HCT116 (cell line): Measurements from ENCODE around the gene HYOU1. TPM values are rescaled to one million over a fixed set of nuclear protein-coding genes. Genes with fewer than 3 reads are reported as not detected.

ENCODE experiments used
- ATAC-seq: fragments of 200-7000 bp; cut with Tn5 transposase; 2 replicates; pipeline ENCODE4 v1.9.1; 2020; ENCODE audit warnings: mild to moderate bottlenecking, moderate library complexity
- BruUV-seq: library from RNA; stranded (reverse); fragments of 400-500 nt; replicated peaks from 2 replicates; lab custom pipeline; 2021; lab: Mats Ljungman, UMichigan
- CTCF ChIA-PET: fragments of 300-600 bp; sonication (Branson Sonifier 250); formaldehyde crosslinking; loops from one replicate; lab custom pipeline; 2021; ENCODE audit warnings: antibody characterized with exemption; lab: Charles Lee
- POLR2A ChIA-PET: fragments of 300-600, 350-600 bp; sonication (Branson Sonifier 250); formaldehyde crosslinking; loops from one replicate; lab custom pipeline; 2021; ENCODE audit warnings: antibody characterized with exemption; lab: Charles Lee
- RAD21 ChIA-PET, 2 experiments: fragments of 300-600 bp; sonication (Branson Sonifier 250); formaldehyde crosslinking; loops; one replicate each; lab custom pipeline; 2023; ENCODE audit warnings: low total read pairs in 2 of 2; ENCODE audit not compliant: uncharacterized antibody in 2 of 2, unreplicated experiment in 2 of 2, low non-redundant PET in 1 of 2; lab: Charles Lee
- DNase-seq: peaks from one replicate; pipeline ENCODE4 v3.0.0-alpha.2; 2010; ENCODE audit warnings: low read depth, low spot score
- H2AFZ ChIP-seq: fragments of 200-600 bp; shearing (Covaris generic), sonication (generic); 2 replicates; pipeline ENCODE4 v1.6.1; 2017; ENCODE audit warnings: low read depth, mixed run types, mixed read lengths, antibody characterized with exemption, low read length; ENCODE audit not compliant: poor library complexity, severe bottlenecking
- H3K27ac ChIP-seq: 2 replicates; pipeline ENCODE4 v1.5.1; 2012; ENCODE audit warnings: low read depth, low read length
- H3K27me3 ChIP-seq: fragments of 200-600 bp; sonication (generic); 2 replicates; pipeline ENCODE4 v1.6.1; 2016; ENCODE audit warnings: mixed run types, low read length, mixed read lengths; ENCODE audit not compliant: insufficient read depth
- H3K36me3 ChIP-seq, 2 experiments: fragments of 200-500 bp in 1 of 2; fragments of 200-600 bp in 1 of 2; sonication (Bioruptor generic) in 1 of 2; sonication (generic) in 1 of 2; 2 replicates each; pipeline versions ENCODE4 v1.5.1 to v1.6.1; 2014 to 2016; ENCODE audit warnings: low read length in 2 of 2, inconsistent platforms in 1 of 2, mixed read lengths in 1 of 2, mixed run types in 1 of 2; ENCODE audit not compliant: insufficient read depth in 2 of 2, control insufficient read depth in 1 of 2
- H3K4me1 ChIP-seq, 2 experiments: fragments of 200-600 bp in 1 of 2; sonication (generic) in 1 of 2; 2 replicates each; pipeline versions ENCODE4 v1.5.1 to v1.6.1; 2012 to 2017; ENCODE audit warnings: low read length in 2 of 2, inconsistent platforms in 1 of 2, mild to moderate bottlenecking in 1 of 2, mixed read lengths in 1 of 2, mixed run types in 1 of 2, moderate library complexity in 1 of 2; ENCODE audit not compliant: insufficient read depth in 2 of 2, control insufficient read depth in 1 of 2
- H3K4me2 ChIP-seq: fragments of 200-600 bp; sonication (generic); 2 replicates; pipeline ENCODE4 v1.6.1; 2017; ENCODE audit warnings: mixed run types, low read length, mixed read lengths
- H3K4me3 ChIP-seq, 2 experiments: fragments of 200-600 bp in 1 of 2; sonication (generic) in 1 of 2; replicated peaks in 1 of 2; 2 replicates each; pipeline ENCODE4 v1.5.1; 2011 to 2016; ENCODE audit warnings: low read length in 2 of 2, control low read depth in 1 of 2, low read depth in 1 of 2, mild to moderate bottlenecking in 1 of 2, mixed read lengths in 1 of 2, mixed run types in 1 of 2
- H3K79me2 ChIP-seq: fragments of 200-600 bp; sonication (generic); 2 replicates; pipeline ENCODE4 v1.6.1; 2017; ENCODE audit warnings: mild to moderate bottlenecking, mixed run types, low read length, moderate library complexity, mixed read lengths; ENCODE audit not compliant: insufficient read depth
- H3K9ac ChIP-seq: fragments of 200-600 bp; sonication (generic); 2 replicates; pipeline ENCODE4 v1.6.1; 2016; ENCODE audit warnings: low read length, mixed read lengths
- H3K9me2 ChIP-seq: fragments of 200-600 bp; sonication (generic), shearing (Covaris generic); 2 replicates; pipeline ENCODE4 v1.6.1; 2017; ENCODE audit warnings: mixed run types, mild to moderate bottlenecking, moderate library complexity; ENCODE audit not compliant: insufficient read depth
- H3K9me3 ChIP-seq, 2 experiments: fragments of 200-500 bp in 1 of 2; fragments of 200-600 bp in 1 of 2; sonication (Bioruptor generic) in 1 of 2; sonication (generic) in 1 of 2; 2 replicates each; pipeline ENCODE4 v1.6.1; 2014 to 2017; ENCODE audit warnings: low read length in 2 of 2, mixed read lengths in 2 of 2, inconsistent platforms in 1 of 2, low read depth in 1 of 2, mild to moderate bottlenecking in 1 of 2, mixed run types in 1 of 2, moderate library complexity in 1 of 2; ENCODE audit not compliant: control insufficient read depth in 1 of 2, insufficient read depth in 1 of 2
- H4K20me1 ChIP-seq: fragments of 200-600 bp; sonication (generic), shearing (Covaris generic); 2 replicates; pipeline ENCODE4 v1.6.1; 2017; ENCODE audit warnings: mixed run types, mild to moderate bottlenecking, moderate library complexity; ENCODE audit not compliant: insufficient read depth
- EGR1 ChIP-seq: IDR thresholded peaks from 2 replicates; pipeline ENCODE4 v1.6.1; 2012; ENCODE audit warnings: low read depth
- EZH2 ChIP-seq: fragments of 200-600 bp; sonication (generic); IDR thresholded peaks from 2 replicates; pipeline ENCODE4 v1.6.1; 2017; ENCODE audit warnings: antibody characterized with exemption, mixed run types
- FOSL1 ChIP-seq: IDR thresholded peaks from 2 replicates; pipeline ENCODE4 v1.6.1; 2012; ENCODE audit warnings: low read depth
- POLR2A ChIP-seq: IDR thresholded peaks from 2 replicates; pipeline ENCODE4 v1.7.0; 2011; ENCODE audit warnings: borderline replicate concordance; ENCODE audit not compliant: insufficient read depth, insufficient read length; ENCODE audit errors: extremely low read depth
- POLR2AphosphoS5 ChIP-seq: IDR thresholded peaks from 2 replicates; pipeline ENCODE4 v1.6.1; 2011; ENCODE audit warnings: mild to moderate bottlenecking, low read depth, low read length, moderate library complexity
- YY1 ChIP-seq: IDR thresholded peaks from 2 replicates; pipeline ENCODE4 v1.6.1; 2011; ENCODE audit warnings: low read length, low read depth, moderate library complexity, mild to moderate bottlenecking; ENCODE audit not compliant: insufficient replicate concordance; ENCODE audit errors: extremely low read depth
- intact Hi-C: fragments of 100-400 bp; cut with micrococcal nuclease; formaldehyde crosslinking; loops from 2 replicates; pipeline ENCODE4 v1.10.0; 2022
- total RNA-seq: library from RNA; stranded (reverse); gene quantifications from one replicate; pipeline ENCODE4 v1.2.1, GENCODE V29; 2021; ENCODE audit not compliant: unreplicated experiment
- TF ChIP-seq, protein P1 (sequence below): IDR thresholded peaks from 2 replicates; pipeline ENCODE4 v1.6.1; 2012; ENCODE audit warnings: low read depth
- TF ChIP-seq, protein P2 (sequence below): IDR thresholded peaks from 2 replicates; pipeline ENCODE4 v1.6.1; 2012
- TF ChIP-seq, protein P3 (sequence below): IDR thresholded peaks from 2 replicates; pipeline ENCODE4 v1.6.1; 2012

HYOU1 gene
- total RNA-seq, 1 experiment from 2014 or later, result 181 TPM

DNA sequence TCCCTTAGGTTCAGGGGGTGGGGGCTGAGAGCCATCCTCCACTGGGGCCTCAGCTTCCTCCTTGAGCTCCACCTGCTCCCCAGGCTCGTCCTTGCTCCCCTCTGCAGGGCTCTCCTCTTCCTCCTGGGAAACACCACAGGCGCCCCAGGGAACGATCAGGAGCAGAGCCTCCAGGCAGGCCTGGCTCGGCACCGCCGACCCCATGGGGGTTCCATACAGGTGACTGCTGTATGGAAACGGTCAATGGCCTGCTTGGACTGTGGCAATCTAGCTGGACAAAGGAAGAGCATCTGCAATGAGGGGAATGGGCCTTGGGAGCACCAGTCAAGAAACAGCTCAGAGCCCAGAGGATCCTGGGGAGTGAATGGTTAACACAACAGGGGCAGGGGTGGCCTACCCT is 7.9 kb downstream of the HYOU1 start:
- CTCF ChIA-PET, result no interaction called here
- no peaks in the 10 kb centered on the region; the same call in 1 of the 2 replicates for H3K79me2 ChIP-seq
- POLR2A ChIA-PET, result no interaction called here
- H3K27me3 ChIP-seq, result no peaks in the 10 kb centered on the region
- no peaks in the 10 kb centered on the region for H3K9me2 ChIP-seq
- H3K4me1 ChIP-seq, result no peaks in the 10 kb centered on the region
- TF ChIP-seq, protein P1, sequence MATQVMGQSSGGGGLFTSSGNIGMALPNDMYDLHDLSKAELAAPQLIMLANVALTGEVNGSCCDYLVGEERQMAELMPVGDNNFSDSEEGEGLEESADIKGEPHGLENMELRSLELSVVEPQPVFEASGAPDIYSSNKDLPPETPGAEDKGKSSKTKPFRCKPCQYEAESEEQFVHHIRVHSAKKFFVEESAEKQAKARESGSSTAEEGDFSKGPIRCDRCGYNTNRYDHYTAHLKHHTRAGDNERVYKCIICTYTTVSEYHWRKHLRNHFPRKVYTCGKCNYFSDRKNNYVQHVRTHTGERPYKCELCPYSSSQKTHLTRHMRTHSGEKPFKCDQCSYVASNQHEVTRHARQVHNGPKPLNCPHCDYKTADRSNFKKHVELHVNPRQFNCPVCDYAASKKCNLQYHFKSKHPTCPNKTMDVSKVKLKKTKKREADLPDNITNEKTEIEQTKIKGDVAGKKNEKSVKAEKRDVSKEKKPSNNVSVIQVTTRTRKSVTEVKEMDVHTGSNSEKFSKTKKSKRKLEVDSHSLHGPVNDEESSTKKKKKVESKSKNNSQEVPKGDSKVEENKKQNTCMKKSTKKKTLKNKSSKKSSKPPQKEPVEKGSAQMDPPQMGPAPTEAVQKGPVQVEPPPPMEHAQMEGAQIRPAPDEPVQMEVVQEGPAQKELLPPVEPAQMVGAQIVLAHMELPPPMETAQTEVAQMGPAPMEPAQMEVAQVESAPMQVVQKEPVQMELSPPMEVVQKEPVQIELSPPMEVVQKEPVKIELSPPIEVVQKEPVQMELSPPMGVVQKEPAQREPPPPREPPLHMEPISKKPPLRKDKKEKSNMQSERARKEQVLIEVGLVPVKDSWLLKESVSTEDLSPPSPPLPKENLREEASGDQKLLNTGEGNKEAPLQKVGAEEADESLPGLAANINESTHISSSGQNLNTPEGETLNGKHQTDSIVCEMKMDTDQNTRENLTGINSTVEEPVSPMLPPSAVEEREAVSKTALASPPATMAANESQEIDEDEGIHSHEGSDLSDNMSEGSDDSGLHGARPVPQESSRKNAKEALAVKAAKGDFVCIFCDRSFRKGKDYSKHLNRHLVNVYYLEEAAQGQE, result no peak
- TF ChIP-seq, protein P2, sequence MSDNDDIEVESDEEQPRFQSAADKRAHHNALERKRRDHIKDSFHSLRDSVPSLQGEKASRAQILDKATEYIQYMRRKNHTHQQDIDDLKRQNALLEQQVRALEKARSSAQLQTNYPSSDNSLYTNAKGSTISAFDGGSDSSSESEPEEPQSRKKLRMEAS, result no peak
- TF ChIP-seq EGR1 (no peak), POLR2A (no peak), POLR2AphosphoS5 (no peak), YY1 (no peak), FOSL1 (no peak), EZH2 (no peak)
- TF ChIP-seq, protein P3, sequence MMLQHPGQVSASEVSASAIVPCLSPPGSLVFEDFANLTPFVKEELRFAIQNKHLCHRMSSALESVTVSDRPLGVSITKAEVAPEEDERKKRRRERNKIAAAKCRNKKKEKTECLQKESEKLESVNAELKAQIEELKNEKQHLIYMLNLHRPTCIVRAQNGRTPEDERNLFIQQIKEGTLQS, result no peak
- no TSS peak for BruUV-seq
- RAD21 ChIA-PET, result no interaction called here
- DNase-seq (no peak), ATAC-seq (no peak)
- no peak overlapping the region for H2AFZ ChIP-seq
- H3K36me3 ChIP-seq, result peaks cover 53 to 61% of the 10 kb centered on the region in 2 experiments
- H3K4me2 ChIP-seq, result no peak overlapping the region
- no peaks in the 10 kb centered on the region for H3K9me3 ChIP-seq
- intact Hi-C loops, result no loop called here
- no peaks in the 10 kb centered on the region for H4K20me1 ChIP-seq
- H3K27ac ChIP-seq, result no peak overlapping the region
- no peak overlapping the region for H3K9ac ChIP-seq
- H3K4me3 ChIP-seq, result no peak overlapping the region
